GM18499 (cell line): ENCODE data around the gene TAGLN.

ENCODE experiments used
- ATAC-seq: cut with Tn5 transposase; IDR thresholded peaks from one replicate; pipeline ENCODE4 v1.9.1; 2021; ENCODE audit warnings: moderate number of reproducible peaks; ENCODE audit not compliant: insufficient read depth, unreplicated experiment

Gene TAGLN

DNA sequence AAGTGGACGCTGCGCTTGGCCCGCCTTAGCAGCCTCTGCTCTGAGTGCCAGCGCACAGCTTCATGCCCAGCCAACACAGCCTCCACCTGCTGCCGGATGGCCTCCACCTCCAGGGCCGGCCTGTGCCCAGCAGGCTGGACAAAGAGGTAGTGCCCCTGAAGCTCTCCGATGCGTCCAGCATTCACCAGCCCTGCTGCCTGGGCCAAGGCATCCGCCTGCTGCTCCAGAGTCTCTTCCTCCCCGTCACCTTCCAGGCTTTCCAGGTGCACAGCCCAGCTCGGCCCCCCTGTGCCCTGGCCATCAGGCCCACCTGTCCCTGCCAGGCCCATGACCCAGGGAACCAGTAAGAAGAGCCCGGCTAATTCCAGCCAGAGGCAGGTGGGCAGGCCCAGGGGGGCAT is 30.2 kb downstream of the TAGLN start:
- no peak for ATAC-seq

- ATAC-seq = no peak
Observed at GRCh38 chr11:117229931-117230285, 30.7 kb downstream of the TAGLN start.

GRCh38 chr11:117230286-117230961 is 31.3 kb downstream of the TAGLN start:
- ATAC-seq = no peak

GRCh38 chr11:117230999-117231841 is 32.0 kb downstream of the TAGLN start:
- ATAC-seq = no peak

- ATAC-seq = no peak
Observed at GRCh38 chr11:117231842-117232091, 32.6 kb downstream of the TAGLN start, which contains the start of gene PCSK7. PCSK7 (minus strand) TSS chr11:117232073; CDS start chr11:117229844, 2,229 bp downstream.

DNA sequence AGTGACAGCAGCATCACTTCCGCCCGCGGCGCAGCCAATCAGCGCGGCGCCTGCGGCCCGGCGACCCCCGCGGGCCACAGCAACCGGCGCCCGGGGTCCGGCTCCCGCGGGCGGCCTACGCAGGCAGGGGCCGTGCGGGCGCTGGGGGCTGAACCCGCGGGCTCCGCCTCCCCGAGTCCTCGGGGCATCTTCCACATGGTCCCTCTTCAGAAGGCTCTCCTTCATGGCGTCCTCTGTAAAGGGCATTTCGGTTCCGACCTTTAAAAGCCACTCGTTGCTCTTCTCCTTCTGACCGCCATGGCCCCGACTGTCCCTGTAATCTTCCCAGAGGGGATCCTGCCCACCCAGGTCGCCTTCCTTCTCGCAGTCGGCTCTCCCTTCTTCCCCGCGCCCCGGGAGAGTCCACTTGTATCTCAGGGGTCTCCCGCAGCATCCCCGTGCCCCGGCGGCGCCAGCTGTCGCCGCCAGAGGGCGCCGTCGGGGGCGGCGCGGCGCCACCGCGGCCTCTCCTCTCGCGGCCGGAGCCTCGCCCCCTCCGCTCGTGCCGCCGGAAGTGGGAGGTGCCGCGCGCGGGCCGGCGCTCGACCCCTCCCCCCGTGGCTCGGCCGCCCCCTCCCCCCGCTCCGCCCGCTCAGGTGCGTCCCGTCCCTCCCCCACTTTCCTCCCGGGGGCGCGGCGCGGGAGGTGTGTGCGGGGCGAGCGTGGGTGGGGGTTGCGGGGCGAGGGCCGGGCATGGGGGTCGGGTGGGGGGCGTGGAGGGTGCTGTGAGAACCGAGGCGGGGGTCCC is 33.1 kb downstream of the TAGLN start, which contains the start of gene RNF214:
RNF214 (plus strand) TSS at position 580 of the 787 bp plus-strand sequence. CDS start 1,602 bp downstream, outside the sequence.
- no peak for ATAC-seq

- ATAC-seq = no peak
Observed at GRCh38 chr11:117232911-117233409, 33.8 kb downstream of the TAGLN start.

DNA sequence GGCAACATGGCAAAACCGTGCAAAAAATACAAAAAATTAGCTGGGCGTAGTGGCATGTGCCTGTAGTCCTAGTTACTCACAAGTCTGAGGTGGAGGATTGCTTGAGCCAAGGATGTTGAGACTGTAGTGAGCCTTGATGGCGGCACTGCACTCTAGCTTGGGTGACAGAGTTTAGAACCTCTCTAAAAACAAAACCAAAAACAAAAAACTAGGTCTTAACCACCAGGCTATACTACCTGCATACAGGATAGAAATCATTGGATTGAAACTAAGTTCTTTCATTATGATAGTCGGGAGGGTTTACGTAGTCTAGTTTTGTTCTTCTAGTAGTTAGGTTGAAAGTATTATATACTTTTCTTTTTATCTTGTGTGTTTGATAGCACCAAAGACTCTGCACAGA is 39.1 kb downstream of the TAGLN start:
- ATAC-seq = no peak

DNA sequence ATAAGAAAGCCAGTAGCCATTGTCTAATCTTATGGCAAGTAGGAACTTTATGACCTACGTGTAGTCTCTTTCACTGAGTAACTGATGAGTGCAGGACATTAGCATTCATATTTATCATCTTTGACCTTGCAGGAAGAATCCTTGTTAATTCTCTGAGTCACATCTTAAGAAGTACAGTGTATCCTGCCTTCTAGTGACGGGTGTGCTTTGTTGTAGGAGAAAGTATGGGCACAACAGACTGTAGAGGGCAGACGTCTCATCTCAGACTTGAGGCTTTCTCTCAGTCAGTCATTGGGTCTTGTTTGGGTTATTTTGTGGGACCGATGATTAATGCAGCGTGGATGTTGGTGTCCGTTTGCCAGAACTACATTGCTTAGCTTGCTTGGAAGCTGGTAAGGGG is 40.1 kb downstream of the TAGLN start:
- no peak for ATAC-seq

- no peak for ATAC-seq
Observed at GRCh38 chr11:117248341-117248740, 49.2 kb downstream of the TAGLN start.

DNA sequence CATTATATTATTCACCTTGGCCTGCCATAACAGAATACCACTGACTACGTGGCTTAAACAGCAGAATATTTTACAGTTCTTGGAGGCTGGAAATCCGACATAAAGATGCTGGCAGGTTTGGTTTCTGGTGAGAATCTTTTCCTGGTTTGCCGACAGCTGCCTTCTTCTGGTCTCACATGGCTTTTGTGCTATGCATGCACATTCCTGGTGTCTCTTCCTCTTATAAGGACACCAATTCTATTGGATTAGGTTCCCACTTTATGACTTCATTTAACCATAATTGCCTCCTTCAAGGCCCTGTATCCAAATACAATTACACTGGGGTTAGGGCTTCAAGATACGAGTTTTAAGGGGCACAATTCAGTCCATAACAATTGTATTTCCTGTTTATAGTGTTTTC is 50.4 kb downstream of the TAGLN start:
- ATAC-seq = no peak

GRCh38 chr11:117251506-117251905 is 52.3 kb downstream of the TAGLN start:
- no peak for ATAC-seq

DNA sequence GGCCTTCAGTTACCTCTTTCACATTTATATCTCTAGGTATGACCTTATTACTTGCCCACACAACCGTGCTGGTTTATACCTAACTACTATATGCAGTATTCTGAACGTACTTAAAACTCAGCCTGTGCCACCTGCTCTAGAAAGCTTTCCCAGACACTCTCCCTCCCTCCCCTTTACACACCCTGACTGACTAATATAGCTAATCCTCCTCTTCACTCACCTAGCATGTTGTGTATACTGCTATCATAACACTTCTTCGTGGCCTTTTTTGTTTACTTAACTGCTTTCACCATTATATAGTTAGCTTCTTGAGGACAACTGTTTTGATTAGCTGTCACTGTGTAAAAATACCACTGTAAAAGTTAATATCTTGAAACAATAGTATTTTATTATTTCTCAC is 56.8 kb downstream of the TAGLN start:
- no peak for ATAC-seq

DNA sequence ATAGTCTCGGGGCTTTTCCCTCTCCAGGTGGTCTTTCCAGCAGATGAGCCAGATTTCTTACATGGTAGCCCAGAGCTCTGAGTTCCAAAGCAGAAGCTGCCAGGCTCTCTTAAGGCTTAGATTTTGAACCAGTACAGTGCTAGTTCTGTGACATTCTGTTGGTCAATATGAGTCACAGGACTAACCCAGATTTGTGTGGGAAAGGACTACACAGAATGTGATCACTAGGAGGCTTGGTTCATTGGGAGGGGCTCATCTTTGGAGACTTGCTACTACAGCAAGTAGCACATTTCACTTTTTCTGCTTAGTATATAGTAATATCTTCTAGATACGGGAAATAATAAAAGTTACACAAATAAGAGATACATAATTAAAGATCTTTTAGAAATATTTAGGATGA is 57.4 kb downstream of the TAGLN start:
- no peak for ATAC-seq
